HepG2 (cell line): Measurements from ENCODE around the gene DEPDC1. TPM values are rescaled to one million over a fixed set of nuclear protein-coding genes. Genes with fewer than 3 reads are reported as not detected.
A peak's percentile ranks its signal among the peaks of the same experiment; 100 is the strongest.
"Not testable (repeated sequence)": the region's sequence is repeated elsewhere in the genome, so short reads cannot be mapped to it uniquely, and the experiment has no call there.

ENCODE experiments used
- ATAC-seq: fragments of 200-7000 bp; cut with Tn5 transposase; 3 replicates; pipeline ENCODE4 v1.9.1; 2020; ENCODE audit warnings: mild to moderate bottlenecking, moderate library complexity
- BruUV-seq: library from RNA; stranded (reverse); fragments of 400-500 nt; replicated peaks from 2 replicates; lab custom pipeline; 2021; lab: Mats Ljungman, UMichigan
- CTCF ChIA-PET: fragments of 300-600 bp; formaldehyde crosslinking; extraction: SDS; loops from one replicate; lab custom pipeline; 2021; ENCODE audit warnings: low total read pairs, inconsistent platforms, low intra/inter-chr PET ratio; lab: Yijun Ruan, JAX
- POLR2A ChIA-PET: fragments of 350-600 bp; sonication (Branson Sonifier 250); formaldehyde crosslinking; loops from one replicate; lab custom pipeline; 2020; ENCODE audit warnings: antibody characterized with exemption, inconsistent platforms; lab: Yijun Ruan, JAX
- DNase-seq: peaks from one replicate; pipeline ENCODE4 v3.0.0-alpha.2; 2015; ENCODE audit warnings: low spot score
- FAIRE-seq: peaks from 3 replicates; lab custom pipeline; 2011; peaks lifted over from hg19 to GRCh38; lab: Jason Lieb, UNC
- H2AFZ ChIP-seq: one replicate; pipeline ENCODE4 v1.6.1; 2011; ENCODE audit warnings: low read length, inconsistent platforms
- H3K27ac ChIP-seq: fragments of 300-600 bp; 3 replicates; pipeline ENCODE4 v1.8.0; 2011; ENCODE audit warnings: mixed run types, mild to moderate bottlenecking, mixed read lengths, low read length, inconsistent platforms; ENCODE audit not compliant: insufficient read depth; ENCODE audit errors: extremely low read length
- H3K27me3 ChIP-seq, 2 experiments: fragments of 200-600 bp in 1 of 2; 2 replicates in 1 of 2; 3 replicates in 1 of 2; pipeline versions ENCODE4 v1.6.0 to v1.8.0; 2011; ENCODE audit warnings: low read length in 2 of 2, mild to moderate bottlenecking in 2 of 2, moderate library complexity in 2 of 2, inconsistent platforms in 1 of 2; ENCODE audit not compliant: insufficient read depth in 2 of 2, control insufficient read depth in 1 of 2
- H3K36me3 ChIP-seq, 2 experiments: fragments of 200-600 bp in 1 of 2; replicated peaks in 1 of 2; 2 replicates in 1 of 2; 3 replicates in 1 of 2; pipeline versions ENCODE4 v1.5.1 to v1.8.0; 2011; ENCODE audit warnings: low read length in 2 of 2, inconsistent platforms in 1 of 2; ENCODE audit not compliant: insufficient read depth in 2 of 2, control insufficient read depth in 1 of 2
- H3K4me1 ChIP-seq: 2 replicates; pipeline ENCODE4 v1.5.1; 2012; ENCODE audit warnings: low read length, inconsistent platforms; ENCODE audit not compliant: insufficient read depth
- H3K4me2 ChIP-seq: 2 replicates; pipeline ENCODE4 v1.6.0; 2011; ENCODE audit warnings: low read depth, low read length, inconsistent platforms
- H3K4me3 ChIP-seq, 3 experiments: fragments of 200-600 bp in 1 of 3; sonication (generic), shearing (Covaris generic) in 1 of 3; replicated peaks in 1 of 3; 2 replicates each; pipeline ENCODE4 v1.5.1; 2011 to 2016; ENCODE audit warnings: low read length in 3 of 3, inconsistent platforms in 2 of 3, low read depth in 2 of 3, mild to moderate bottlenecking in 2 of 3, control low read depth in 1 of 3, mixed read lengths in 1 of 3; ENCODE audit not compliant: insufficient read depth in 1 of 3
- H3K79me2 ChIP-seq: one replicate; pipeline ENCODE4 v1.6.1; 2011; ENCODE audit warnings: low read length, inconsistent platforms; ENCODE audit not compliant: insufficient read depth
- H3K9ac ChIP-seq: 2 replicates; pipeline ENCODE4 v1.6.0; 2011; ENCODE audit warnings: mild to moderate bottlenecking, low read depth, low read length, inconsistent platforms; ENCODE audit not compliant: insufficient read depth
- H3K9me3 ChIP-seq: 2 replicates; pipeline ENCODE4 v1.5.1; 2012; ENCODE audit warnings: mild to moderate bottlenecking, low read length
- H4K20me1 ChIP-seq: 2 replicates; pipeline ENCODE4 v1.6.0; 2011; ENCODE audit warnings: inconsistent platforms, mild to moderate bottlenecking, low read length, moderate library complexity; ENCODE audit not compliant: insufficient read depth
- MAFK ChIP-seq, 2 experiments: IDR thresholded peaks in 1 of 2; conservative IDR thresholded peaks in 1 of 2; 2 replicates each; pipeline ENCODE4 v1.6.1; 2011; ENCODE audit warnings: improper control_type of control experiment in 2 of 2, low read length in 2 of 2
- TERF1 ChIP-seq: sonication (generic); formaldehyde crosslinking; IDR thresholded peaks from 2 replicates; pipeline ENCODE4 v1.8.0; 2022; ENCODE audit warnings: mild to moderate bottlenecking, missing genetic modification reagents, moderate library complexity
- WGBS: methylation state at CpG from one replicate; pipeline ENCODE4 v1.1.6; 2017; ENCODE audit warnings: low lambda C conversion rate; 5-methylcytosine and 5-hydroxymethylcytosine counted together
- in situ Hi-C: cut with HindIII; loops from 2 replicates; pipeline ENCODE4 v1.10.0; 2017; ENCODE audit warnings: low pct_unique_long_range_greater_than_20kb; ENCODE audit not compliant: extremely low pct_ligation_motif_present
- intact Hi-C: fragments of 100-400 bp; cut with micrococcal nuclease; formaldehyde crosslinking; loops from one replicate; pipeline ENCODE4 v1.10.0; 2022; ENCODE audit not compliant: unreplicated experiment
- polyA plus RNA-seq, 8 experiments: library from polyadenylated mRNA; depleted of rRNA in 3 of 8; stranded (reverse) in 7 of 8; unstranded in 1 of 8; fragments of >200 nt; fragmentation: Illumina TruSeq in 4 of 8; extraction: Trizol in 4 of 8; gene quantifications; 2 replicates each; pipeline versions ENCODE4 v1.2.1 to v1.2.3, GENCODE V29; 2011 to 2016; ENCODE audit warnings: low read depth in 4 of 8, missing spikeins in 1 of 8, mixed read lengths in 1 of 8; ENCODE audit not compliant: insufficient read depth in 1 of 8
- total RNA-seq, 5 experiments: library from RNA; depleted of rRNA; stranded (reverse); fragments of >200 nt; fragmentation: Illumina TruSeq; extraction: Trizol; gene quantifications; 2 replicates each; pipeline ENCODE4 v1.2.3, GENCODE V29; 2016; ENCODE audit warnings: low read depth in 1 of 5

The DEPDC1 gene
- total and polyA plus RNA-seq, 2 of the 13 experiments (the other 11 are each of a cell fraction or from before 2014, with no cell fraction given), result 7.0 to 20.2 TPM

GRCh38 chr1:68493193-68493592, 3.7 kb downstream of the DEPDC1 start:
- DNase-seq (no peak), FAIRE-seq (no peak), ATAC-seq (no peak)
- H3K4me3 ChIP-seq, result no peak overlapping the region
- 92% methylated on average over 2 of the region's 2 CpGs for WGBS
- TF ChIP-seq MAFK (conservative IDR thresholded peaks at IDR 0.05 in 1 of 2, IDR thresholded peaks at IDR 0.05 in 1 of 2; ENCODE audit: low read length in 2 of 2), result peak; percentile 26 to 43; a peak in 2 of 4 replicates
- TF ChIP-seq TERF1 (CRISPR knock-in tag), result no peak
- H3K36me3 ChIP-seq, result no peaks in the 10 kb centered on the region
- H3K27ac ChIP-seq, result no peak overlapping the region
- no peaks in the 10 kb centered on the region; a peak in 1 of 5 replicates for H3K27me3 ChIP-seq
- in situ Hi-C loops (no loop called here), intact Hi-C loops (no loop called here)
- no TSS peak for BruUV-seq
- no peaks in the 10 kb centered on the region for H3K9me3 ChIP-seq
- no peak overlapping the region for H3K9ac ChIP-seq
- no peak overlapping the region for H2AFZ ChIP-seq
- CTCF ChIA-PET, result no interaction called here
- no peaks in the 10 kb centered on the region for H4K20me1 ChIP-seq
- H3K4me2 ChIP-seq, result no peak overlapping the region
- peaks cover 21% of the 10 kb centered on the region for H3K4me1 ChIP-seq
- POLR2A ChIA-PET, result no interaction called here
- H3K79me2 ChIP-seq, result peaks cover 15% of the 10 kb centered on the region

DNA sequence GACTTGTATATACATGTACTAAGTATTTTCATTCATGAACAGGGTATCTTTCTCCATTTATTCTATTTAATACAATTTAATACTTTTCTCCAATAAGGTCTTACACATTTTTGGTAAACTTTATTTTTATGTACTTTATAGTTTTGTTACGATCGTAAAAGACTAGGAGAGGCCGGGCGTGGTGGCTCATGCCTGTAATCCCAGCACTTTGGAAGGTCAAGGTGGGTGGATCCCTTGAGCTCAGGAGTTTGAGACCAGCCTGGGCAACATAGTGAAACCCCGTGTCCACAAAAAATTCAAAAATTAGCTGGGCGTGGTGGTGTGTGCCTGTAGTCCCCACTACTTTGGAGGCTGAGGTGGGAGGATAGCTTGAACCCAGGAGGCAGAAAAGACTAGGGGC, 4.6 kb downstream of the DEPDC1 start:
- POLR2A ChIA-PET, BruUV-seq, H3K9me3 ChIP-seq, FAIRE-seq, H4K20me1 ChIP-seq, H2AFZ ChIP-seq, in situ Hi-C loops, H3K4me2 ChIP-seq, DNase-seq, H3K27ac ChIP-seq, intact Hi-C loops, H3K27me3 ChIP-seq, H3K4me3 ChIP-seq, H3K9ac ChIP-seq, H3K36me3 ChIP-seq, CTCF ChIA-PET, ATAC-seq: not testable (repeated sequence)
- Histone ChIP-seq H3K79me2 (peaks cover 15% of the 10 kb centered on the region), H3K4me1 (peaks cover 14% of the 10 kb centered on the region)
- WGBS, result 95% methylated on average over 6 of the region's 6 CpGs
